Duodenal mucosa (tissue), 2 donors: ENCODE results near the gene YAP1.

Experiments used
- H3K27ac ChIP-seq: one replicate; pipeline ENCODE4 v1.7.0; 2013; ENCODE audit warnings: low read depth, low read length
- H3K27me3 ChIP-seq, 2 donors: one replicate each; pipeline ENCODE4 v1.7.0; 2013; ENCODE audit warnings: low read length in 2 of 2, control low read depth in 1 of 2; ENCODE audit not compliant: insufficient read depth in 2 of 2, control insufficient read depth in 1 of 2
- H3K36me3 ChIP-seq, 2 donors: one replicate each; pipeline ENCODE4 v1.7.0; 2013; ENCODE audit warnings: low read length in 2 of 2, control low read depth in 1 of 2; ENCODE audit not compliant: insufficient read depth in 2 of 2, control insufficient read depth in 1 of 2
- H3K4me1 ChIP-seq, 2 donors: one replicate each; pipeline ENCODE4 v1.7.0; 2013; ENCODE audit warnings: low read length in 2 of 2, control low read depth in 1 of 2; ENCODE audit not compliant: insufficient read depth in 2 of 2, control insufficient read depth in 1 of 2
- H3K4me3 ChIP-seq, 2 donors: one replicate each; pipeline ENCODE4 v1.7.0; 2013; ENCODE audit warnings: low read length in 2 of 2, low read depth in 1 of 2
- H3K9ac ChIP-seq, 2 donors: one replicate each; pipeline ENCODE4 v1.7.0; 2013; ENCODE audit warnings: low read length in 2 of 2, low read depth in 1 of 2
- H3K9me3 ChIP-seq, 2 donors: one replicate each; pipeline ENCODE4 v1.7.0; 2013; ENCODE audit warnings: low read length in 2 of 2, control low read depth in 1 of 2; ENCODE audit not compliant: control insufficient read depth in 1 of 2

Gene YAP1

GRCh38 chr11:102116453-102117205 is 6.4 kb downstream of the YAP1 start:
- Histone ChIP-seq H3K27me3 (no peaks in the 10 kb centered on the region), H3K9ac (no peak overlapping the region), H3K4me1 (peaks cover 7 to 29% of the 10 kb centered on the region in 2 donors), H3K9me3 (no peaks in the 10 kb centered on the region), H3K27ac (no peak overlapping the region), H3K4me3 (no peak overlapping the region), H3K36me3 (no peaks in the 10 kb centered on the region)

GRCh38 chr11:102117472-102118113 is 7.3 kb downstream of the YAP1 start:
- H3K27ac ChIP-seq, result no peak overlapping the region
- H3K9me3 ChIP-seq, result no peaks in the 10 kb centered on the region
- no peak overlapping the region for H3K9ac ChIP-seq
- H3K4me1 ChIP-seq, result peaks cover 7 to 29% of the 10 kb centered on the region in 2 donors
- no peaks in the 10 kb centered on the region for H3K27me3 ChIP-seq
- H3K36me3 ChIP-seq, result no peaks in the 10 kb centered on the region
- no peak overlapping the region for H3K4me3 ChIP-seq

DNA sequence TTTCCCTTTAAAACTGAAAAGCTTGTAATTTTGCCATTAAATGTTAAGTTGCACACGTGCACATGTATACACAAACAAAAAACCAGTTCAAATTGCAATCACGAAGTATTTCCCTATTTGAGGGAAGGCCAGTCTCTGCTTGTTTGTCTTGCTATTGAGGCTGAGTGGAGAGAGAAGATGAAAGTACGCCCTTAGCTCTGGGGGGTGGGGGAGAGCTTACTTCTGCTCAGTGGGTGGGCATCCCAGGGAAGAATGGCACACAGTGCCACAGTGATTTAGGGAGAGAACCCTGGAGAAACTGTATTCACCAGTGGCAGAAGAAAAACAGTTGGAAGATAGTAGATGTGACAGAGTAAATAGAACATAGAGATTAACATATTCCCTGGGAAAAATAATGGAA is 8.7 kb downstream of the YAP1 start:
- no peaks in the 10 kb centered on the region for H3K36me3 ChIP-seq
- H3K9me3 ChIP-seq, result no peaks in the 10 kb centered on the region
- H3K4me1 ChIP-seq, result peaks cover 7 to 29% of the 10 kb centered on the region in 2 donors
- H3K27ac ChIP-seq, result no peak overlapping the region
- no peak overlapping the region for H3K4me3 ChIP-seq
- H3K27me3 ChIP-seq, result no peaks in the 10 kb centered on the region
- no peak overlapping the region for H3K9ac ChIP-seq

GRCh38 chr11:102119997-102120396 is 9.8 kb downstream of the YAP1 start:
- Histone ChIP-seq H3K27ac (no peak overlapping the region), H3K4me3 (no peak overlapping the region), H3K9ac (no peak overlapping the region), H3K27me3 (no peaks in the 10 kb centered on the region), H3K36me3 (no peaks in the 10 kb centered on the region), H3K9me3 (no peaks in the 10 kb centered on the region), H3K4me1 (peaks cover 7 to 29% of the 10 kb centered on the region in 2 donors)

DNA sequence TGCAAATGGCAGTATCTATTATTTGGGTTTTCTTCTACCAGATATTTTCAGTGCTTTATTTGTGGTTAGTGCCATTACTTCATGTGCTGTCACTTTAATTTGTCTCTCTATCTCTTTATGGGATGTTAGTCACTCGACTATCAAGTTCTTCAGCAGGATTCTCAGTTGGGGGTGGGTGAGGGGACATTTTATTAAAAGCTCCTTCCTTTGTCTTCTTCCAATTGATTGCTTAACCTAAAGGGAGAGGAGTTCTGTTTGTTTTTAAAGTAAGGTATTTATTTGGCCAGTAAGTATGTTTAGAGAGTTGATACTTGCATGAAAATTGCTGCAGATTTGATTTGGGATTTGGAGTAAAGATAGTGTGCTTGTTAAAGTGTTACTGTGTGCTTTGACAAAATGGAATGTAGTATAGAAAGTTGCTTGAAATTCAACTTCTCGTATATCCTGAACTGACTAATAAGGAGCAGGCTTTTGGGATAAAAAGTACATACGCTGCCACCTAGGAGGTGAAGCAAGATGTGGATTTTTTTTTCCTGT is 10.3 kb downstream of the YAP1 start:
- Histone ChIP-seq H3K9me3 (no peaks in the 10 kb centered on the region), H3K9ac (no peak overlapping the region), H3K27me3 (no peaks in the 10 kb centered on the region), H3K4me1 (peaks cover 7 to 26% of the 10 kb centered on the region in 2 donors), H3K27ac (no peak overlapping the region), H3K4me3 (no peak overlapping the region), H3K36me3 (no peaks in the 10 kb centered on the region)

- Histone ChIP-seq H3K36me3 (peaks cover 4 to 5% of the 10 kb centered on the region in 2 donors), H3K27ac (no peak overlapping the region), H3K4me3 (no peak overlapping the region), H3K27me3 (no peaks in the 10 kb centered on the region), H3K9ac (no peak overlapping the region), H3K4me1 (peaks cover 0 to 18% of the 10 kb centered on the region in 2 donors), H3K9me3 (no peaks in the 10 kb centered on the region)
Measured at GRCh38 chr11:102121329-102121728, 11.1 kb downstream of the YAP1 start.

GRCh38 chr11:102134597-102134996 is 24.4 kb downstream of the YAP1 start:
- peaks cover 0 to 2% of the 10 kb centered on the region in 2 donors for H3K36me3 ChIP-seq
- H3K27ac ChIP-seq, result no peak overlapping the region
- peaks cover 0 to 7% of the 10 kb centered on the region in 2 donors for H3K4me1 ChIP-seq
- H3K9me3 ChIP-seq, result no peaks in the 10 kb centered on the region
- no peaks in the 10 kb centered on the region for H3K27me3 ChIP-seq
- H3K4me3 ChIP-seq, result no peak overlapping the region
- no peak overlapping the region for H3K9ac ChIP-seq

- no peak overlapping the region for H3K4me3 ChIP-seq
- no peak overlapping the region for H3K9ac ChIP-seq
- H3K9me3 ChIP-seq, result no peaks in the 10 kb centered on the region
- H3K27ac ChIP-seq, result no peak overlapping the region
- no peaks in the 10 kb centered on the region for H3K27me3 ChIP-seq
- H3K4me1 ChIP-seq, result peaks cover 0 to 7% of the 10 kb centered on the region in 2 donors
- peaks cover 0 to 2% of the 10 kb centered on the region in 2 donors for H3K36me3 ChIP-seq
Measured at GRCh38 chr11:102135256-102135655, 25.0 kb downstream of the YAP1 start.

DNA sequence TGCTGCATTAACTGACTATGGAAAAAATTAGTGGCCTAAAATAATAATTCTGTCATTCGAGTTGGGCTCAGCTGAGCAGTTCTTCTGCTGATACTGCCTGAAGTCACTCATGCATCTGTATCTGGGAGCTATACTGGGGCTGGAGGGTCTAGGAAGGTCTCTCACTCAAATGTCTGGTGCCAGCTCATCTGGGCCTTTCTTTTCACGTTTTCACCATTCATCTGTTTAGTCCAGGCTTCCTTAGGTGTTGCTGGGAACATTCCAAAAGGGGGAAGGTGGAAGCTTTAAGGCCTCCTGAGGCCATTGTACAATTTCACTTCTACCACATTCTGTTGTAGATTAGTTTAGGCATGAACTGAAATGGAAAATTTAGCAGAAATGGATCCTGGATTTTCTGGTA is 28.0 kb downstream of the YAP1 start:
- H3K27ac ChIP-seq, result no peak overlapping the region

DNA sequence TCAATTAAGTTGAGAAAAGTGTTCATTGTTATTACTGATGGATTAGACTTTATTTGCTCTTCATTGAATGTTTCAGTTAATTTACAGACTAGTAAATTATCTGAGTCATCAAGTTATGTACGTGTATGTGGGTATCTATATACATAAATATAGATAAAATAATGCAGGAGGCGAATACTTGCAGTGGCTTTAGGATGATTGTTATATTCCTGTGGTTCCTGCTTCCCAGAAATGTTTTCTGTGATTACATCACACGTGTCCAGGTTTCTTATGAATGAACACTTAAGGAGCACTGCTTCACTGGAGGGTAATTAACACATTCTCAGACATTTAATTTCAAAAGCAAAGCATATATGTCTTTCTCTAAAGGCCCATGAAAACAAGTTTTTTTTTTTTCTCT is 28.4 kb downstream of the YAP1 start:
- Histone ChIP-seq H3K36me3 (peaks cover 0 to 2% of the 10 kb centered on the region in 2 donors), H3K4me3 (no peak overlapping the region), H3K27me3 (no peaks in the 10 kb centered on the region), H3K4me1 (peaks cover 0 to 4% of the 10 kb centered on the region in 2 donors), H3K9ac (no peak overlapping the region), H3K27ac (no peak overlapping the region), H3K9me3 (no peaks in the 10 kb centered on the region)

More for the DNA sequence above, 28.0 kb downstream of the YAP1 start:
- no peak overlapping the region for H3K4me3 ChIP-seq
- H3K27me3 ChIP-seq, result no peaks in the 10 kb centered on the region
- peaks cover 0 to 2% of the 10 kb centered on the region in 2 donors for H3K36me3 ChIP-seq
- H3K4me1 ChIP-seq, result no peaks in the 10 kb centered on the region
- no peak overlapping the region for H3K9ac ChIP-seq
- H3K9me3 ChIP-seq, result no peaks in the 10 kb centered on the region
